NOMO-1 treated with DMSO at 0.1 percent for 48 hours (cell line): ENCODE results near the gene MALRD1.

Experiments used
- DNase-seq: peaks from one replicate; lab custom pipeline; 2025; ENCODE audit not compliant: unreplicated experiment; lab: John Stamatoyannopoulos, UW

MALRD1 gene

DNA sequence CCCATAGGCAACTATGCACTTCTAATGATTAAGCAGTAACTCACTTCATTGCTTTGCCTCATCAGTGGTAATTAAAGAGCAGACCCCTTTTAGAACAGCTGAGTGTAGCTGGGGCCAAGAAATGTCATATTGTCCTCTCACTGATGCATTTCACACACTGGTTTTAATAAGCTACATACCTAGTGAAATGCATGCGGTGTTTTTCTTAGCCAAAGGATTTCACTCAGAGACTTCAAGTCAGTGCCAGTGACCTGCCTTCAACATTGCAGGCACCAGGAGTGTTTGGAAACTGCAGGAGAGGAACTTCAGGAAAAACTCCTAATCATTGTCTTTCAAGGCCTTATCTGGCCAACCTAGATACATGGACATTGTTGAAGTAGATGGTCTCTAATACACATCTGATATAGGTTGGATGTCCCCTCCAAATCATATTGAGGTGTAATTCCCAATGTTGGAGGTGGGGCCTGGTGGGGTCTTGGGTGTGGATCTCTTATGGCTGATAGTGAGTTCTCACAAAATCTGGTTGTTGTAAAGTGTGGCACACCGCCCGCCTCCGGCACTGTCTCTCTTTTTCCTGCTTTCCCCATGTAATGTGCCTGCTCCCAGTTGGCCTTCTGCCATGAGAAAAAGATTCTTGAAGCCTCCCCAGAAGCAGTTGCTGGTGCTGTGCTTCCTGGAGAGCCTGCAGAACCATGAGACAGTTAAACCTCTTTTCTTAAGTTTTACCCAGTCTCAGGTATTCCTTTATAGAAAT, 515.0 kb downstream of the MALRD1 start:
- no peak for DNase-seq

DNA sequence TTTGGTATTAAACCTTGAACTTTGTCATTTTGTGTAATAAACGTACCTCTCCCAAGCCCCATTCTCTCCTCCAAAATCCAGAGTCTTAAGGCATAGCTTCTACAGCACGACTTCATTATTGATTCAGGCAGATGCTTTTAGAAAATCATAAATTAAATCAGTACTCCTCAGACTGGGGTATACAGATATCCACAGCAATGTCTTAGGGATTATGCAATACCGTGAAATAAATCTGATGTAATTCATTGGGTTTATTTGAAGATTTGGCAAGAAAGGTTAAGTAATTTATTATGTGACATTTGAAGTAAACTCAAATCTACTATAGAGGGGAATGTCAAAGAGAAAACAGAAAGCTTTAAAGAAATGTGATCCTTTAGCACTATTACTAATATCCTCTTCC, 521.5 kb downstream of the MALRD1 start:
- no peak for DNase-seq

DNA sequence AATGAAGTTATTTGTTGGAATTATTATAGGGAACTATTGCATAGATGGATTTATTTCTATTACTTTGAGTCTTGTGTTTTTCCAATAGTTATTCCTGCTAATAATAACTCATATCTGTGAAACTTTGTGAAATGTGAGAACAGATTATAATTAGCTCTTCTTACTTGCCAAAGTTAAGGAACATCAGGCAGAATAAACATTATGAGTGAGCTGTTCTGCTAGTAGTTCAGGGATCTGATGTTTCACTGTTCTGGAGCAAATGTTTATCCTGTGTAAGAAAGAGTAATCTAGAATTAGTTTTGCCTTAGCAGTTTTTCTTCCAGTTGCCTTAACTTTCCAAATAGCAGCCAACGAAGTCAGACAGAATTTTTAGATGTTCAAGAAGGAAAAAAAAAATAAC, 522.4 kb downstream of the MALRD1 start:
- no peak for DNase-seq

DNA sequence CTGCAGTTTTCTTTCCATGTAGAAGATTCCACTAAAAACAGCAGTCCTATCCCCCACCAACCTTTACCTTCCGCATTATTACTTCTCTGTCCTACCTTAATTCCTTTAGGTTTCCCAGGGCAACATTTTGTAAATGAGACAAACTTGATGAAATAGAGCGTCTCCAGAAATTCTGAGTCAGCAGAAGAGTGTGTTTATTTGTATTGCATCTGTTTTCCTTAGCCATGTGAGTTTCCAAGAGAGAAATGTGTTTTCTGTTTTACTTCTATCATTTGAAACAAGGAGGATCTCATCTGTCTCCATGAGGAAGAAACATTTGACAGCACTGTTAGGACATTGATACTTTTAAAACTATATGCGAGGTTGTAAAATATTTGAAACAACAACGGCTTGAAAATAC, 523.5 kb downstream of the MALRD1 start:
- no peak for DNase-seq

DNA sequence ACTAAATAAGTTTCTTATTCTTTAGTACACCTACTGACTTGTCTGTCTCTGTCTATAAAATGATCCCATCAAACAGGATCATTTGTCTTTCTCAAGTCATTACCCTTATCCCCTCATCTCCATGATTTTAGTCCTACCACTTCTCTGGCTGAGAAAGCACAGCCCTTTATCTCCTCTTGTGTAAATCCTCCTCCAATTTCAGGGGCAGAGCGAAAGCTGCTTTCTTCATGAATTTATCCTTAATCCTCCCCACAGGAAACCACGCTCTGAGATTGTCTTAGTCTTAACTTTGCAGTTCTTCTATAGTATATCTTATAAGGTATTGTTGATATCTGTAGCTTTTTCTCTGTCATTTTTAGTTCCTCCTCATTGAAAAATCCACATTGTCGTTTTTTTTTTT, 528.0 kb downstream of the MALRD1 start:
- no peak for DNase-seq

DNA sequence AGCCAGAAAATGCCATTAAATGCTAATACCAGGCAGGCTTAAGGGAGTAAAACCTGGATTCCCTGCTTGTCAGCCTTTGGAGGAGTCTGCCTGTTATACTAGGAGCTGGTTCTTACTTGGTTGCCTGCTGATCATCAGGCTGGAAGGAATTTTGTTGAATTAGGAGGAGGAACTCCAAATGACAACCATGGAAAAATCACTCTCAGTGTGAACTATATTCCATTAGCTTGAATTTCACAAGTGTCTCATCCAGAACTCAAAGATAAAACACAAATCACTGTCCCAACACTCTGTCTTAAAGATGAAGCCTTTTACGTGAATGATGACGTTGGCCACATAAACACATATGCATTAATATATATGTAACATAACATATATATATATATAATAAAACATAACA, 528.8 kb downstream of the MALRD1 start:
- DNase-seq, result no peak

DNA sequence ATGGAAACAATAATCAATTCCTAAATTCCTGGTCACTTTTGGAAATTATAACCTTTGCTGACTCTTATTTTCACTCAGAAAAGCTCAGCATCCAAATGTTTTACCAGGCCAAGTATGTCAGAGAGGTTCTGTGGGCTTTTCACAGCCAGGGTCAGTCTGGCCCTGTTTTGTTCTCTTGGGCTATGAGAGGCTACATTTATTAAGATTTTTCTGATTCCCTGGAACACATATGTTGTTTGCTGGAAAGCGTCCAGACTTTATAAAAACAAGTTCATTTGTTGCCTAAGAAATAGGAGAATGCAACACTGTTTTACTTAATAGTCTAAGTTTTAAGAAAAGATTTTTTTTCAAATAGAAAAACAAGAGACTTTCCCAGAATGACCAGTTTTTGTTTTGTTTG, 529.2 kb downstream of the MALRD1 start:
- no peak for DNase-seq

DNA sequence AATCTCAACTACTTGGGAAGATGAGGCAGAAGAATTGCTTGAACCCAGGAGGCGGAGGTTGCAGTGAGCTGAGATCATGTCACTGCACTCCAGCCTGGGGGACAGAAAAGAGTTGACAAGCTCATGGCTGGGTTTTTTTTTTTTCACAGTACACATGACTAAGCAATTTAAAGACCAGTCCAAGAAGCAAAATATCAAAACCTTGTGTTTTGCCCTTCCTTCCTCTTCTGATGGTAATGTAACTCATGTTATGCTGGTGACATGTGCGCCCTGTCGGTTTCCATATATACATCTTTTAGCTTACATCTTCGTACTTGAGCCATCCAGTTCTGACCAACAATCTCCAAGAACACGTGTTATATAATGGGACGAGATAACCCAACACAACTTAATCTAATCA, 530.0 kb downstream of the MALRD1 start:
- DNase-seq, result no peak

DNA sequence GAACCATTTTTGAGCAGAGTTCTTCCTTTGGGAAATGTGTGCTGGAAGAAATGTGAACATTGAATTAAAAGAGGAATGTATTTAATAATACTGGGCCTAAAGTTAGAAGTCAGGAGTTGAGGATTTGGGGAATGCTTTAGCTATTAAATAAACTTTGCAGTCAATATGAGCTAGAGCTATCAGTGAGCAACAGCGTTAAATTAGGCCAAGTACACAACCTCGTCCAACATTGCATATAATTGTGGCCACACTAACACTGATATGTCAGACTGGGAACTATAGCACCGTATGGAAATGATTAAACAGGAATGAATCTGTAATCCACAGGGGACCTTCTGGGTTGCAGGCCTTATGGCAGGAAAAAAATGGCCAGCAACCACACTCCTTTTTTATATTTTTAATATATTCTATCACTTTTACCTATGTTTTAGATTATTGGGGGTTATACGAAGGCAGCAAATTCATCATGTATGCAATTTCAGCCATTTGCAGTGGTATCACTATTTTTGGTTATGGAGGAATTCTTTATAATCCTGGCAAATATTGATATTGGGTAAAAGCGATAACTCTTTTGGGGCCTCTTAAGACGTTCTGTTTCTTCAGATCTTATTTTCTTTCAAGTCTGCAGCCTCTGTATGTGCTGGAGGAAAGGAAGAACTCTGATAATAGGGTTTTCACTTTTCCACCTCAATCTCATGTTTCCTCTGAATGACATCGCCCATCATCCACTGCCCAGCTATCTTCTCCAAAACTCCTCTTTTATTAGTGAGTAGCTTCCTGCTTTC, 531.4 kb downstream of the MALRD1 start:
- no peak for DNase-seq

DNA sequence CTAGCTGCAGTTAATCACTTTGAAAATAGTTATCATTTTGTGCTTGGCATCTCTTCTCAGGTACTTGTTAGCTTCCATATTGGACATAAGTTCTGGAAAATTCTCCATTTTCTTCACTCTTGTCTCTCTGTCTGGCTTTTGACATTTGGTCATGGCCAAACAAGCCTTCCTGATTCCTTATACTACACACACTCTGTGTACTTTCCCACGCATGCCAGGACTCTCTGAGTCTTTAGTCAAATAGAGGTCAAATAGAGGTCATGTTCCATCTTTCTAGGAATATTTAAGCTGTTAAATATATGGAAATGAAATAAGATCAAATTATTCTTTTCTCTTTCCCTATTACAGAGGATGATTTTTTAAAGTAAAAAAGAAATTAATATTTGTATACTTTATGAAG, 532.1 kb downstream of the MALRD1 start:
- DNase-seq, result no peak

DNA sequence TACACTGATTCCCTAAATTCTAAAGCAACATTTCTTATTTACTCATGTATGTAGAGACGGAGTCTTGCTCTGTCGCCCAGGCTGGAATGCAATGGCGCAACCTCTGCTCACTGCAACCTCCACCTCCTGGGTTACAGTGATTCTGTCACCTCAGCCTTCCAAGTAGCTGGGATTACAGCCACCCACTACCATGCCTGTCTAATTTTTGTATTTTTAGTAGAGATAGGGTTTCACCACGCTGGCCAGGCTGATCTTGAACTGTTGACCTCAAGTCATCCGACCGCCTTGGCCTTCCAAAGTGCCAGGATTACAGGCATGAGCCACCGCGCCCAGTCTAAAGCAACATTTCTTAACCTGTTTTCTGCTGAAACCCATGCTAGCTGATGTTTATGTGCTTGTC, 540.0 kb downstream of the MALRD1 start:
- DNase-seq, result no peak

DNA sequence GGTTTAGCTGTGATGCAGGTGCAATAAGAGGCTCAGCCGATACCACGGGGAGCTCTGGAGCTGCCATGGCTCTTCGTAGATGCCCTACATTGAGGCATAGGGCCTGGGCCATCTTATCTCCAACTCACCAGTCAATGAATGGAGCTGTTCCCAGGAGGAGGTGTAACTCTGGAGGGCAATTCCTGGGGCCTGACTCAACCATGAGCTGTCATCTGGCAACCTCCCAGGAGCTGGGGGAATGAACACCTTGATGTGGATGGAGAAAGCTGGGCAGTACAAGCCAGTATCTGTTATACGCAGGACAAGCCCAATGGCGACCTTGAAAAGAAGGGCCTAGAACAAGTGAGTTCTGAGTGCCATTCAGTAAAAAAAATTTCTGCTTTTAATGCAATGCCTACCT, 543.7 kb downstream of the MALRD1 start:
- DNase-seq, result no peak

DNA sequence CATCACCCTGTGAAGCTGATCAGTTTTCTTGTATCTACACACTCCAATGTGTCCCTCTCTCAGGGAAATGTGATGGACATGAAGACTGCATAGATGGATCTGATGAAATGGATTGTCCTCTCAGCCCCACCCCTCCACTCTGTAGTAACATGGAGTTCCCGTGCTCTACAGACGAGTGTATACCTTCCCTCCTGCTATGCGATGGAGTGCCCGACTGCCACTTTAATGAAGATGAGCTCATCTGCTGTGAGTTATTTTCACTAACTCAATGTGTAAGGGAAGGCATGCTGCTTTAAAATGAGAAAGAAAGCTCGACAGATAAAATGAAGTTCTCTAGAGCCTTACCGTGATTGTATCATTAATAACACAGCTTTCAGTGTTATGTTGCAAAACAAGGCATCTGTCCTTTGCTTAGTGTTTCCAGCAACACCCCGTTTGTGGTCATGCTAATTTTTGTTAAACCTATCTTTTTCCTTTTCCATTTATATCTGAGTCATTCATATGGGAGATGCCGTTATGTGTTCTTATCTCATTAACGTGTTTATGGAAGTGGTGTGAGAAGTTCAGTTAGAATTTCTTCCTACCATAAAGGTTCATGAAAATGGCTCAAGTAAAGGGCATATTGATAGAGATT, 546.7 kb downstream of the MALRD1 start:
- no peak for DNase-seq

DNA sequence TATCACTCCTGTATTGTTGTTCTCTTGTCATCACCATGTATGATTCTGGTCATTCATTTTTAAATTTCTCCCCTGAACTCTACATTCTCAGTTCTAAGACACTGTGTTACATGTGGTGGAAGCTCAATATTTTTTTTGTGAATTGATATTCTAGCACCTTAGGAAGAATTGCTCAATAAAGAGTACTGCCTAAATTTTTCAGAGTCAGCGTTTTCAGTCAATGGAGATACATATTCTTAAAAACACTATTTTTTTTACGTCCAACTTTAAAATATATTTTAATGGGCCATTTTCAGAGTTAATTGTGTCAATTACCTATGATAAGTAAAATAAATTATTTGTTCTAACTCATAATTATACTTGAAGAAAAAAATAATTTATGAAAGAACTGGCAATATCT, 557.2 kb downstream of the MALRD1 start:
- no peak for DNase-seq

DNA sequence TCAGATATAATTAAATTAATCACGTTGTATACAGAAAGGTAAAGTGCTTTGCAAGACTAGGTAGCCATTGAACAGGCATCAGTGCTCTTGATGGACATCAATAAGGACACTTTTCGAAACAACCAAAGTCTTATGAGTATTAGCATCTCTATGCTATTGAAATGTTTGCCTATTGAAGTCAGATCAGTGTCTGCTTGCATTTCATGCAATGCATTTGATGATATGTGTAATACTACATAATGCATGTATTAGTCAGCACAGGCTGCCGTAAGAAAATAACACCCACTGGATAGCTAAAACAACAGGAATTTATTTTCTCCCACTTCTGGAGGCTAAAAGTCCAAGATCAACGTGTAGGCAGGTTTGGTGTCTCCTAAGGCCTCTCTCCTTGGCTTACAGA, 558.4 kb downstream of the MALRD1 start:
- no peak for DNase-seq

DNA sequence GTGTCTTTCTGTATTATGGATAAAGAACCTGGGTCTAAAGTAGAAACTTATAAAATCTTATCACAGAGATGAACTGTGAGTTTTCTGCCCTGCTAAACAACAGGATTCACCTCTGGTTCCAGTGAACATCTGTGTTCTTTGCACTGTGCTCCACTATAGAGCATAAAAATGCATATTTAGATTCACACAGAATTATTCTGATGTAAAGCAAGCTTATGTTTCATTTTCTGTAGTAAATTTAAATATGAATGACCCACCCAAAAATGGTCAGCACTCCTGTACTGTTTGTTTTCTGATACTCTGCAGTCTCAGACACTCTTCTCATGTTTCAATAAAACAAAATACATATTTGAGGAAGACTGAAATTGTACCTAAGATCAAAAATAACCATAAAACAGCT, 563.2 kb downstream of the MALRD1 start:
- no peak for DNase-seq

DNA sequence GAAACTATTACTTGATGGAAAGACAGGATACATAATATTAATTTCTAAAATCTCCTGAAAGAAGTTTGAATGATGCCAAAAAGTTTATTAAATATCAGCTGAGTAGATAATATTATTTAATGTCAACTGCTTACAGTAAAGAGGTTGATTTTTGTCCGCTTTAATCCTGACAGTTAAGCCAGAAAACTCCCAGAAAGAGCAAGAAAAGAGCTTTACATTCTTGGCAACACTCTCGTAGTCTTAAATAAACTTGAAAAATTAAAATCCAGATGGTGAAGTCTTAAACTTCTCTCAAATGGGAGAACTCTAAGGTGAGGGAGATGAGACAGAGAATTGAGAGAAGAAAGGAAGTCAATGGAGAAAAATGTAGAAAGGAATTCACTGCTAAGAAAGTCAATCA, 568.4 kb downstream of the MALRD1 start:
- DNase-seq, result no peak

DNA sequence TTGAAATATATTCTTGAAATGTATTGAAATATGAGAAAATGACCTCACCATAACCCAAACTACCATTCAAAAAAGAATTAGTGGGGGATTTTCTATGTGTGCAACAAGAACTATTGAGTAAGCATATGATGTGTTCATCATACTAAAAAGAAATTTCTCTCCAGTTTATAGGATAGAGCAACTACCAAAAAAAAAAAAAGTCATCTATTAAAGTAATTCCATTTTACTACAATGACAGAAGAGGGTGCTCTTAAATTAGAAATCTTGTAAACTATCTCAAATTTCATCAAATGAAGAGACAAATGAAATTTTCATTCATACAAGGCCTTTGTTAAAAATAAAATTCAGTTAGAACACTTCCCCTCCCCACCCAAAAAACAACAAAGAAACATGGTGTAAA, 572.2 kb downstream of the MALRD1 start:
- no peak for DNase-seq

DNA sequence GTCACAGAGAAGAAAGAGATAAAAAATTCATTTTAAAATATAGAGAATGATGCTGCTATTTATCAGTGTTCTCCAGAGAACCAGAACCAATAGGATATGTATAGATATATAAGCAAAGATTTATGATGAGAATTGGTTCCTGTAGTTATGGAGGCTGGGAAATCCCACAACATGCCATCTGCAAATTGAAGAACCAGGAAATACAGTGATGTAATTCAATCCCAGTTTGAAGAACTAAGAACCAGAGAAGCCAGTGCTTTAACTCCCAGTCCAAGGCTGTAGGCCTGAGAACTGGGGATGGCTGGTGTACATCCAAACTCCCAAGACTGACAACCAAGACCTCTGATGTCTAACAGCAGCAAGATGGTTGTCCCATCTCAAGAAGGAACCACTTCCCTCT, 574.7 kb downstream of the MALRD1 start:
- DNase-seq, result no peak

DNA sequence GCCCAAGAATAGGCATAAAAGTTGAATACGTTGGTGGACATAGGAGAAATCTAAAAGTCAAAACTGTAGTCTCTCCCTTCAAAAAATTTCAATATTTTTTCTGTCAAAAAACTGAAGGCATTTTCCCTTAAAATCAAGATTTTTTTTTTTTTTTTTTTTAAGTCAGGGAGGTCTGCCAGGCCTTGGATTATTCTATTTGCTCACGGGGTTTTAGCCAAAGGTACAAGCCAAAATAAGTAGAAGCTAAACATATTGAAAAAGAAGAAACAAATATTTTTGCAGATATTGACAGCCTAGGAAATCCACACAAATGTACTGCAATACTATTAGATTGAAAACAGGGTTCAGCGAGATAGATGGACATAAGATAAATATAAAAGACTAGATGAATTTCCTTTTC, 577.6 kb downstream of the MALRD1 start:
- DNase-seq, result no peak

DNA sequence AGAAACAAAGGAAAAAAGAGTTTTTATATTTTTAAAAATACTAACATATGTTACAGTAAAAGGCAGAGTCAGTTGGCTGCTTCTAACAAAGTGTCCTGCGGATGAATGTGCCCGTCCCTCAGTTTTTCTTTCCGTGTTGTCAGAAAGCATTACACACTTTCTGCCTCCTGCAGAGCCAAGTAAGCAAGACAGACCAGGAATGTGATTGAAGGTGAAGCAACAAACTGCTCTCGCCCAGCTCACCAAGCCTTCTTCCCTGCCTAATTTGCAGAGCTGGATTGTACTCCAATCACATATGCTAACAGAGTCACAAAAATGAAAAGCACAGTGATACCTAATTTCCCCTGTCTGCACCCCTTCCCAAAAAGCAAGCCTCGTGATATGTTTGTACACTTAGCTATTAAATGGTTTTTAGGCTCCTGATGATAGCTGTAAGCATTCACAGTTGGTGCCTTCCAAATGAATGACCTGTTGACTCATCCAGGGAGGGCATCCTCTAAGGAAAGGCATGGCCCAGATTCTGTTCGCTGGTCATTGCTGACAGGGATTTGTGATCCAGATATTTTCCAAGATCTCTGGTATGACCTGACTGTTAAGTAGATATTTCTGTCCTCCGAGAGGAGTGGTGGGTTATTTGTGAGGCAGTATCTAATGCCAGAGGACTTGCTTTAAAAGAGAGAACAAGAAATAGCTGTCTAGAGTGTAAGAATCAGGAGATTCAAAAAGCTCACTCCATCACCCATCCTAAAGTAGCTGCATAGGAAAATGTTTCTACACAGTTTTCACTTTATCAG, 580.4 kb downstream of the MALRD1 start:
- DNase-seq, result no peak
